Mesendoderm (in vitro differentiated cells): ENCODE results near the gene CARMIL1. TPM values are rescaled to one million over a fixed set of nuclear protein-coding genes. Genes with fewer than 3 reads are reported as not detected.

Source experiments
- DNase-seq: peaks from one replicate; pipeline ENCODE4 v3.0.0; 2013
- H2AK5ac ChIP-seq: 2 replicates; pipeline ENCODE4 v1.6.1; 2013; ENCODE audit warnings: low read length, inconsistent platforms
- H2BK120ac ChIP-seq: 2 replicates; pipeline ENCODE4 v1.6.1; 2013; ENCODE audit warnings: low read depth, mild to moderate bottlenecking, low read length, moderate library complexity, mixed read lengths
- H2BK15ac ChIP-seq: replicated peaks from 2 replicates; pipeline ENCODE4 v1.6.1; 2013; ENCODE audit warnings: low read depth, mild to moderate bottlenecking, moderate library complexity
- H2BK5ac ChIP-seq: 2 replicates; pipeline ENCODE4 v1.6.1; 2013; ENCODE audit warnings: low read length, inconsistent platforms
- H3K18ac ChIP-seq: 2 replicates; pipeline ENCODE4 v1.6.1; 2013; ENCODE audit warnings: mild to moderate bottlenecking, low read length, mixed read lengths
- H3K23ac ChIP-seq: one replicate; pipeline ENCODE4 v1.6.1; 2013; ENCODE audit warnings: low read length
- H3K27ac ChIP-seq: 2 replicates; pipeline ENCODE4 v1.5.1; 2013; ENCODE audit warnings: low read depth, mild to moderate bottlenecking, inconsistent platforms, low read length, moderate library complexity
- H3K27me3 ChIP-seq: 2 replicates; pipeline ENCODE4 v1.6.1; 2013; ENCODE audit warnings: low read length, control low read depth, mild to moderate bottlenecking, inconsistent platforms; ENCODE audit not compliant: insufficient read depth, poor library complexity
- H3K36me3 ChIP-seq: 2 replicates; pipeline ENCODE4 v1.6.1; 2013; ENCODE audit warnings: low read length, inconsistent platforms; ENCODE audit not compliant: control insufficient read depth, insufficient read depth
- H3K4ac ChIP-seq: one replicate; pipeline ENCODE4 v1.6.1; 2013; ENCODE audit warnings: low read depth, mild to moderate bottlenecking, low read length, moderate library complexity
- H3K4me1 ChIP-seq: 2 replicates; pipeline ENCODE4 v1.6.1; 2013; ENCODE audit warnings: low read depth, low read length, inconsistent platforms; ENCODE audit not compliant: control insufficient read depth
- H3K4me2 ChIP-seq: 2 replicates; pipeline ENCODE4 v1.6.1; 2013; ENCODE audit warnings: low read length
- H3K4me3 ChIP-seq: 2 replicates; pipeline ENCODE4 v1.5.1; 2013; ENCODE audit warnings: mild to moderate bottlenecking, low read length
- H3K56ac ChIP-seq: one replicate; pipeline ENCODE4 v1.6.1; 2013; ENCODE audit warnings: low read length
- H3K79me1 ChIP-seq: 2 replicates; pipeline ENCODE4 v1.6.1; 2013; ENCODE audit warnings: low read length, inconsistent platforms
- H3K79me2 ChIP-seq: 2 replicates; pipeline ENCODE4 v1.6.1; 2013; ENCODE audit warnings: mild to moderate bottlenecking, low read length; ENCODE audit not compliant: control insufficient read depth, insufficient read depth
- H3K9ac ChIP-seq: 2 replicates; pipeline ENCODE4 v1.6.1; 2013; ENCODE audit warnings: low read length, inconsistent platforms
- H4K5ac ChIP-seq: one replicate; pipeline ENCODE4 v1.6.1; 2013; ENCODE audit warnings: low read length
- H4K8ac ChIP-seq: one replicate; pipeline ENCODE4 v1.6.1; 2013; ENCODE audit warnings: low read depth, mild to moderate bottlenecking, control low read depth, low read length, moderate library complexity
- WGBS: extraction: QIAGEN DNeasy Blood & Tissue Kit; methylation state at CpG from one replicate; pipeline ENCODE4 v1.1.7; 2013; ENCODE audit warnings: low lambda C conversion rate, missing lambda C conversion rate; ENCODE audit not compliant: insufficient coverage; ENCODE audit errors: extremely low coverage; 5-methylcytosine and 5-hydroxymethylcytosine counted together
- small RNA-seq: library from polyadenylated mRNA; stranded (forward); fragments of <200 nt; extraction: miRNeasy Mini kit (QIAGEN cat#:217004); gene quantifications from one replicate; pipeline ENCODE3, GENCODE V24; 2013; ENCODE audit not compliant: insufficient read depth

Gene CARMIL1

GRCh38 chr6:25661129-25661779 is 382.1 kb downstream of the CARMIL1 start:
- no peak overlapping the region for H3K18ac ChIP-seq
- H2AK5ac ChIP-seq, result no peak overlapping the region
- H3K79me1 ChIP-seq, result no peaks in the 10 kb centered on the region
- WGBS, result no CpG with 5 or more reads among the region's 5 CpGs
- no peak overlapping the region for H3K27ac ChIP-seq
- DNase-seq, result no peak
- H3K4me2 ChIP-seq, result no peak overlapping the region
- H3K4me1 ChIP-seq, result no peaks in the 10 kb centered on the region
- H3K79me2 ChIP-seq, result no peaks in the 10 kb centered on the region
- H3K27me3 ChIP-seq, result no peaks in the 10 kb centered on the region
- no peak overlapping the region for H2BK120ac ChIP-seq
- no peak overlapping the region for H3K56ac ChIP-seq
- H3K4me3 ChIP-seq, result no peak overlapping the region
- H3K23ac ChIP-seq, result no peak overlapping the region
- H3K9ac ChIP-seq, result no peak overlapping the region
- H2BK15ac ChIP-seq, result no peak overlapping the region
- no peak overlapping the region for H4K8ac ChIP-seq
- no peak overlapping the region for H4K5ac ChIP-seq
- H2BK5ac ChIP-seq, result no peak overlapping the region
- no peaks in the 10 kb centered on the region for H3K36me3 ChIP-seq
- no peak overlapping the region for H3K4ac ChIP-seq

GRCh38 chr6:25665455-25665854 is 386.3 kb downstream of the CARMIL1 start:
- no peak overlapping the region for H2BK15ac ChIP-seq
- no peaks in the 10 kb centered on the region for H3K27me3 ChIP-seq
- H3K9ac ChIP-seq, result no peak overlapping the region
- H3K4ac ChIP-seq, result no peak overlapping the region
- H3K4me3 ChIP-seq, result no peak overlapping the region
- DNase-seq, result no peak
- no peak overlapping the region for H2BK120ac ChIP-seq
- H3K27ac ChIP-seq, result no peak overlapping the region
- no peaks in the 10 kb centered on the region for H3K79me1 ChIP-seq
- WGBS, result no CpG with 5 or more reads among the region's 4 CpGs
- H4K8ac ChIP-seq, result no peak overlapping the region
- no peak overlapping the region for H3K4me2 ChIP-seq
- H3K79me2 ChIP-seq, result no peaks in the 10 kb centered on the region
- no peak overlapping the region for H2AK5ac ChIP-seq
- H3K23ac ChIP-seq, result no peak overlapping the region
- no peak overlapping the region for H2BK5ac ChIP-seq
- H3K36me3 ChIP-seq, result no peaks in the 10 kb centered on the region
- H3K4me1 ChIP-seq, result no peaks in the 10 kb centered on the region
- no peak overlapping the region for H3K18ac ChIP-seq
- no peak overlapping the region for H3K56ac ChIP-seq
- H4K5ac ChIP-seq, result no peak overlapping the region

- Histone ChIP-seq H3K4me1 (no peaks in the 10 kb centered on the region), H3K79me1 (no peaks in the 10 kb centered on the region), H3K9ac (no peak overlapping the region), H3K79me2 (no peaks in the 10 kb centered on the region), H2AK5ac (no peak overlapping the region), H4K8ac (no peak overlapping the region), H3K56ac (no peak overlapping the region), H3K4me3 (no peak overlapping the region), H3K23ac (no peak overlapping the region), H2BK15ac (no peak overlapping the region), H3K27ac (no peak overlapping the region), H2BK5ac (no peak overlapping the region), H3K27me3 (no peaks in the 10 kb centered on the region), H3K4ac (no peak overlapping the region), H3K4me2 (no peak overlapping the region), H4K5ac (no peak overlapping the region), H3K36me3 (no peaks in the 10 kb centered on the region), H3K18ac (no peak overlapping the region), H2BK120ac (no peak overlapping the region)
- DNase-seq, result no peak
- WGBS, result no CpG with 5 or more reads among the region's 5 CpGs
These were observed 390.2 kb downstream of the CARMIL1 start for GRCh38 chr6:25669413-25669812.

Small RNAs within 50 kb of the gene (small RNA-seq; reads per million reads assigned to genes)
- not detected for gene RF00019
- not detected for gene RNU6-987P
